DMS79 treated with DMSO at 0.1 percent for 48 hours (cell line): ENCODE results near the gene ZRANB3.

Experiments
- DNase-seq: peaks from one replicate; lab custom pipeline; 2025; lab: John Stamatoyannopoulos, UW

Gene ZRANB3

GRCh38 chr2:135246711-135247270, 284.2 kb downstream of the ZRANB3 start:
- peak; percentile 55 for DNase-seq

- no peak for DNase-seq
Measured at GRCh38 chr2:135245071-135245470, 285.9 kb downstream of the ZRANB3 start.

- no peak for DNase-seq
Measured at GRCh38 chr2:135238651-135239050, 292.4 kb downstream of the ZRANB3 start.

- DNase-seq = no peak
Measured at GRCh38 chr2:135230150-135230549, 300.9 kb downstream of the ZRANB3 start.

GRCh38 chr2:135227386-135227785, 303.6 kb downstream of the ZRANB3 start:
- DNase-seq = no peak

GRCh38 chr2:135226961-135227360, 304.1 kb downstream of the ZRANB3 start:
- no peak for DNase-seq

GRCh38 chr2:135225781-135226180, 305.2 kb downstream of the ZRANB3 start:
- no peak for DNase-seq

GRCh38 chr2:135219226-135219625, 311.8 kb downstream of the ZRANB3 start:
- DNase-seq = no peak

GRCh38 chr2:135218426-135218825, 312.6 kb downstream of the ZRANB3 start:
- DNase-seq = no peak

- no peak for DNase-seq
Measured at GRCh38 chr2:135212757-135213156, 318.3 kb downstream of the ZRANB3 start.

- peak; percentile 81 for DNase-seq
Measured at GRCh38 chr2:135208016-135208415, 323.0 kb downstream of the ZRANB3 start.

GRCh38 chr2:135203944-135204343, 327.1 kb downstream of the ZRANB3 start:
- no peak for DNase-seq

GRCh38 chr2:135202751-135203150, 328.3 kb downstream of the ZRANB3 start:
- no peak for DNase-seq

GRCh38 chr2:135198481-135198880, 332.5 kb downstream of the ZRANB3 start:
- DNase-seq = peak; percentile 45

- no peak for DNase-seq
Measured at GRCh38 chr2:135190799-135191198, 340.2 kb downstream of the ZRANB3 start.

GRCh38 chr2:135189148-135189547, 341.9 kb downstream of the ZRANB3 start:
- no peak for DNase-seq

- no peak for DNase-seq
Measured at GRCh38 chr2:135187270-135187669, 343.7 kb downstream of the ZRANB3 start.

- no peak for DNase-seq
Measured at GRCh38 chr2:135186054-135186453, 345.0 kb downstream of the ZRANB3 start.

- no peak for DNase-seq
Measured at GRCh38 chr2:135183822-135184221, 347.2 kb downstream of the ZRANB3 start.

- DNase-seq = no peak
Measured at GRCh38 chr2:135182601-135183000, 348.4 kb downstream of the ZRANB3 start.

GRCh38 chr2:135182190-135182589, 348.8 kb downstream of the ZRANB3 start:
- DNase-seq = no peak

- DNase-seq = no peak
Measured at GRCh38 chr2:135179689-135180088, 351.3 kb downstream of the ZRANB3 start.

- DNase-seq = peak; percentile 80
Measured at GRCh38 chr2:135175177-135175576, 355.8 kb downstream of the ZRANB3 start.

GRCh38 chr2:135174810-135175093, 356.3 kb downstream of the ZRANB3 start:
- no peak for DNase-seq
